WERI-Rb-1 (cell line): Measurements from ENCODE around the gene CNN3.
A peak's percentile ranks its signal among the peaks of the same experiment; 100 is the strongest.

Experiments used
- DNase-seq: peaks from one replicate; pipeline ENCODE4 v3.0.0-alpha.2; 2020
- H3K27ac ChIP-seq: fragments of 250-450 bp; sonication (Bioruptor Pico); 2 replicates; pipeline ENCODE4 v1.5.1; 2020; ENCODE audit warnings: mild to moderate bottlenecking, moderate library complexity
- H3K27me3 ChIP-seq: fragments of 250-450 bp; sonication (Bioruptor Pico); 2 replicates; pipeline ENCODE4 v1.5.1; 2021; ENCODE audit warnings: mild to moderate bottlenecking, low read depth, moderate library complexity; ENCODE audit not compliant: insufficient read depth, severe bottlenecking
- H3K36me3 ChIP-seq: fragments of 250-450 bp; sonication (Bioruptor Pico); 2 replicates; pipeline ENCODE4 v1.5.1; 2020; ENCODE audit warnings: mild to moderate bottlenecking, moderate library complexity
- H3K4me3 ChIP-seq: 2 replicates; pipeline ENCODE4 v1.5.1; 2011; ENCODE audit warnings: low read depth, mild to moderate bottlenecking, control low read depth, low read length
- H3K9me3 ChIP-seq: fragments of 250-450 bp; sonication (Bioruptor Pico); 2 replicates; pipeline ENCODE4 v1.5.1; 2021; ENCODE audit warnings: mild to moderate bottlenecking, moderate library complexity; ENCODE audit not compliant: severe bottlenecking
- CTCF ChIP-seq: IDR thresholded peaks from 2 replicates; pipeline ENCODE4 v1.5.1; 2011; ENCODE audit warnings: low read depth, mild to moderate bottlenecking, control low read depth, inconsistent platforms, low read length

Gene CNN3

GRCh38 chr1:94872771-94873495 lies 54.0 kb downstream of the CNN3 start:
- Histone ChIP-seq H3K36me3 (peaks cover 3% of the 10 kb centered on the region; the same call in 1 of the 2 replicates), H3K9me3 (no peaks in the 10 kb centered on the region), H3K27ac (peak overlapping the region; percentile 57), H3K27me3 (no peaks in the 10 kb centered on the region), H3K4me3 (no peak overlapping the region)
- no peak for DNase-seq
- TF ChIP-seq CTCF = no peak

- H3K36me3 ChIP-seq = peaks cover 3% of the 10 kb centered on the region; the same call in 1 of the 2 replicates
- no peak overlapping the region for H3K27ac ChIP-seq
- no peak for DNase-seq
- H3K9me3 ChIP-seq = no peaks in the 10 kb centered on the region
- no peak for TF ChIP-seq CTCF
- no peaks in the 10 kb centered on the region for H3K27me3 ChIP-seq
- no peak overlapping the region for H3K4me3 ChIP-seq
These were observed 55.9 kb downstream of the CNN3 start for GRCh38 chr1:94871031-94871430.

- H3K9me3 ChIP-seq = no peaks in the 10 kb centered on the region
- DNase-seq = no peak
- H3K27me3 ChIP-seq = no peaks in the 10 kb centered on the region
- no peak overlapping the region for H3K4me3 ChIP-seq
- no peak overlapping the region for H3K27ac ChIP-seq
- no peak for TF ChIP-seq CTCF
- no peaks in the 10 kb centered on the region for H3K36me3 ChIP-seq
These were observed 60.6 kb downstream of the CNN3 start for GRCh38 chr1:94866164-94866807.

GRCh38 chr1:94865360-94865759 lies 61.5 kb downstream of the CNN3 start:
- Histone ChIP-seq H3K27me3 (no peaks in the 10 kb centered on the region), H3K4me3 (no peak overlapping the region), H3K27ac (no peak overlapping the region), H3K36me3 (no peaks in the 10 kb centered on the region), H3K9me3 (no peaks in the 10 kb centered on the region)
- no peak for TF ChIP-seq CTCF
- no peak for DNase-seq

- H3K36me3 ChIP-seq = no peaks in the 10 kb centered on the region
- H3K9me3 ChIP-seq = no peaks in the 10 kb centered on the region
- no peak for TF ChIP-seq CTCF
- H3K27me3 ChIP-seq = no peaks in the 10 kb centered on the region
- DNase-seq = no peak
- no peak overlapping the region for H3K27ac ChIP-seq
- H3K4me3 ChIP-seq = no peak overlapping the region
These were observed 62.1 kb downstream of the CNN3 start for GRCh38 chr1:94864821-94865220.
